Peyer's patch (tissue), 4 donors: ENCODE results near the gene OSBPL10.

Experiments used
- POLR2A ChIP-seq, 2 donors: fragments of 450-650 bp; IDR thresholded peaks; one replicate each; pipeline ENCODE4 v1.5.1; 2017; ENCODE audit warnings: antibody characterized with exemption in 2 of 2, mild to moderate bottlenecking in 2 of 2, moderate library complexity in 2 of 2
- TF ChIP-seq, protein P1 (sequence below), 6 experiments: fragments of 450-650 bp in 4 of 6; fragments of 200-600 bp in 2 of 6; sonication (generic) in 1 of 6; IDR thresholded peaks; one replicate each; pipeline ENCODE4 v1.5.1; 2017 to 2019; ENCODE audit warnings: antibody characterized with exemption in 6 of 6, mild to moderate bottlenecking in 3 of 6, moderate library complexity in 1 of 6

DNA sequence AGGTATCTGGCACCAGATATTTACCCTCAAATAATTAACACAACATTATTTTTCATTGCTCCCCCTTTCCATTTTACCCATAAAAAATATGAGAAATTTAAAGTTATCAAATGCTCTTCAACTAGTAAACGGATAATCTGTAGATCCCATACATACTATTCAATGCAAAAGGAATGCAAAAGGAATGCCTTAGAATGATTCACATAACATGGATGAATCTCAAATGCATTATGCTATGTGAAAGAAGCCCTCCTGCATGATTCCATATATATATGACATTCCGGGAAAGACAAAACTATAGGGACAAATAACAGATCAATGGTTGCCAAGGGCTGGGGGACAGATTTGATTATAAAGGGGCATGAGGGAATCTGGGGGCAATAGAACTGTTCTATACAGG, 252.7 kb downstream of the OSBPL10 start:
- TF ChIP-seq, protein P1, sequence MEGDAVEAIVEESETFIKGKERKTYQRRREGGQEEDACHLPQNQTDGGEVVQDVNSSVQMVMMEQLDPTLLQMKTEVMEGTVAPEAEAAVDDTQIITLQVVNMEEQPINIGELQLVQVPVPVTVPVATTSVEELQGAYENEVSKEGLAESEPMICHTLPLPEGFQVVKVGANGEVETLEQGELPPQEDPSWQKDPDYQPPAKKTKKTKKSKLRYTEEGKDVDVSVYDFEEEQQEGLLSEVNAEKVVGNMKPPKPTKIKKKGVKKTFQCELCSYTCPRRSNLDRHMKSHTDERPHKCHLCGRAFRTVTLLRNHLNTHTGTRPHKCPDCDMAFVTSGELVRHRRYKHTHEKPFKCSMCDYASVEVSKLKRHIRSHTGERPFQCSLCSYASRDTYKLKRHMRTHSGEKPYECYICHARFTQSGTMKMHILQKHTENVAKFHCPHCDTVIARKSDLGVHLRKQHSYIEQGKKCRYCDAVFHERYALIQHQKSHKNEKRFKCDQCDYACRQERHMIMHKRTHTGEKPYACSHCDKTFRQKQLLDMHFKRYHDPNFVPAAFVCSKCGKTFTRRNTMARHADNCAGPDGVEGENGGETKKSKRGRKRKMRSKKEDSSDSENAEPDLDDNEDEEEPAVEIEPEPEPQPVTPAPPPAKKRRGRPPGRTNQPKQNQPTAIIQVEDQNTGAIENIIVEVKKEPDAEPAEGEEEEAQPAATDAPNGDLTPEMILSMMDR (IDR thresholded peaks at IDR 0.05), result no peak
- no peak for TF ChIP-seq POLR2A (IDR thresholded peaks at IDR 0.05)
